Measurements from ENCODE around the gene GALNT2. TPM values are rescaled to one million over a fixed set of nuclear protein-coding genes. Genes with fewer than 3 reads are reported as not detected.

The GALNT2 gene
- total and polyA plus RNA-seq, 4 donors: 47.5 to 182 (median 114) TPM

DNA sequence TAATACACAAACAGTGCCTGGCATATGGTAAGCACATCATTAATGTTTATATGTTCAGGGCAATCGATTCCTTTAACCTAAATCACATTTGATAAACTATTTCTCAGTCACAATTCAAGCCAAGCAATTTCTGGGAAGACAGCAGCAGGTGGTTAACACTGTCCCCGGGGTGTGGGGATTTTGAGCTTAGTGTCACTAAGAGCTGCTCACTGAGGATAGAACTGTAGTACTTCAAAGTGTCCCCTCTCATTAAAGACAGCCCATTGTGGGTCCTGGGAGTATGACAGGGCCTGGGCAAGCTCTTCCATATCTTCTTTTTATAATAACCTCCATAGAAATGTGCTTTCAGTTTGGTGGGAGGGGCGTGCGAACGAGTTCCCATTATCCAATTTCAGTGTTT is 8.4 kb upstream of the GALNT2 start:
- no peaks in the 10 kb centered on the region for H3K36me3 ChIP-seq (ENCODE audit: control insufficient read depth in 4 of 4, insufficient read depth in 3 of 4, low read depth in 1 of 4, low read length in 3 of 4)
- TF ChIP-seq YY1 (IDR thresholded peaks at IDR 0.05) (no peak), EGR1 (IDR thresholded peaks at IDR 0.05; ENCODE audit: low read depth in 2 of 2) (no peak)
- no peak overlapping the region for H3K9ac ChIP-seq (ENCODE audit: low read depth in 1 of 2, low read length in 2 of 2)
- no peak for DNase-seq (ENCODE audit: low spot score)
- no peak overlapping the region for H3K27ac ChIP-seq (ENCODE audit: low read depth in 1 of 2, low read length in 2 of 2)
- no peaks in the 10 kb centered on the region for H3K27me3 ChIP-seq (ENCODE audit: control insufficient read depth in 4 of 4, insufficient read depth in 4 of 4, low read length in 3 of 4)
- 92% methylated on average over 5 of the region's 5 CpGs for WGBS
- H3K9me3 ChIP-seq (ENCODE audit: control insufficient read depth in 4 of 4, low read length in 3 of 4): no peaks in the 10 kb centered on the region
- H3K4me3 ChIP-seq (ENCODE audit: low read depth in 1 of 3, low read length in 3 of 3): no peak overlapping the region
- H3K4me1 ChIP-seq (ENCODE audit: control insufficient read depth in 4 of 4, insufficient read depth in 4 of 4, low read length in 3 of 4): no peaks in the 10 kb centered on the region

DNA sequence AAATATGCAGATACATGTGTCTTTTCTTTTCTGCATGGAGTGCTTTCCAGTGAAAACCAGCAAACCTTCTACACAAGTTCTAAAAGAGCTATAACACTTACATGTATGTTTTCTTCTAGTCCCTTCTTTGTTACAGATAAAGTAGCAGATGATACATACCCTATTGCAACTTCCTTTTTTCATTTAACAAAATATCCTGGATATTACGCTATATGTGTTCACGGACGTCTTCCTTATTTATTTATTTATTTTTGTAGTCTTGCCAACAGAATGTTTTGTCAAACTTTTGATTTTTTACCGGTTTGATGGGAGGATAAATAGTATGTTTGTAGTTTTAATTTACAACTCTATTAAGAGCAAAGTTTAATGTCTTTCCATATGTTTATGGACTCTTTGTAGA is 5.2 kb upstream of the GALNT2 start:
- no peak overlapping the region for H3K27ac ChIP-seq (ENCODE audit: low read depth in 1 of 2, low read length in 2 of 2)
- no peak for TF ChIP-seq EGR1 (IDR thresholded peaks at IDR 0.05; ENCODE audit: low read depth in 2 of 2)
- TF ChIP-seq, protein P1, sequence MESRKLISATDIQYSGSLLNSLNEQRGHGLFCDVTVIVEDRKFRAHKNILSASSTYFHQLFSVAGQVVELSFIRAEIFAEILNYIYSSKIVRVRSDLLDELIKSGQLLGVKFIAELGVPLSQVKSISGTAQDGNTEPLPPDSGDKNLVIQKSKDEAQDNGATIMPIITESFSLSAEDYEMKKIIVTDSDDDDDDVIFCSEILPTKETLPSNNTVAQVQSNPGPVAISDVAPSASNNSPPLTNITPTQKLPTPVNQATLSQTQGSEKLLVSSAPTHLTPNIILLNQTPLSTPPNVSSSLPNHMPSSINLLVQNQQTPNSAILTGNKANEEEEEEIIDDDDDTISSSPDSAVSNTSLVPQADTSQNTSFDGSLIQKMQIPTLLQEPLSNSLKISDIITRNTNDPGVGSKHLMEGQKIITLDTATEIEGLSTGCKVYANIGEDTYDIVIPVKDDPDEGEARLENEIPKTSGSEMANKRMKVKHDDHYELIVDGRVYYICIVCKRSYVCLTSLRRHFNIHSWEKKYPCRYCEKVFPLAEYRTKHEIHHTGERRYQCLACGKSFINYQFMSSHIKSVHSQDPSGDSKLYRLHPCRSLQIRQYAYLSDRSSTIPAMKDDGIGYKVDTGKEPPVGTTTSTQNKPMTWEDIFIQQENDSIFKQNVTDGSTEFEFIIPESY (IDR thresholded peaks at IDR 0.05): no peak
- TF ChIP-seq SP1 (IDR thresholded peaks at IDR 0.05): no peak
- TF ChIP-seq FOXA1 (IDR thresholded peaks at IDR 0.05): no peak
- TF ChIP-seq NR2F2 (IDR thresholded peaks at IDR 0.05): no peak
- no peak for TF ChIP-seq FOXA2 (IDR thresholded peaks at IDR 0.05)
- no peak for TF ChIP-seq RXRA (IDR thresholded peaks at IDR 0.05)
- TF ChIP-seq TAF1 (conservative IDR thresholded peaks at IDR 0.05): no peak
- TF ChIP-seq, protein P2, sequence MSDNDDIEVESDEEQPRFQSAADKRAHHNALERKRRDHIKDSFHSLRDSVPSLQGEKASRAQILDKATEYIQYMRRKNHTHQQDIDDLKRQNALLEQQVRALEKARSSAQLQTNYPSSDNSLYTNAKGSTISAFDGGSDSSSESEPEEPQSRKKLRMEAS (IDR thresholded peaks at IDR 0.05): no peak
- no peak for TF ChIP-seq HNF4G (IDR thresholded peaks at IDR 0.05)
- no peak for TF ChIP-seq YY1 (IDR thresholded peaks at IDR 0.05)
- no peak for TF ChIP-seq HNF4A (conservative IDR thresholded peaks at IDR 0.05)
- TF ChIP-seq JUND (IDR thresholded peaks at IDR 0.05): no peak
- TF ChIP-seq, protein P3, sequence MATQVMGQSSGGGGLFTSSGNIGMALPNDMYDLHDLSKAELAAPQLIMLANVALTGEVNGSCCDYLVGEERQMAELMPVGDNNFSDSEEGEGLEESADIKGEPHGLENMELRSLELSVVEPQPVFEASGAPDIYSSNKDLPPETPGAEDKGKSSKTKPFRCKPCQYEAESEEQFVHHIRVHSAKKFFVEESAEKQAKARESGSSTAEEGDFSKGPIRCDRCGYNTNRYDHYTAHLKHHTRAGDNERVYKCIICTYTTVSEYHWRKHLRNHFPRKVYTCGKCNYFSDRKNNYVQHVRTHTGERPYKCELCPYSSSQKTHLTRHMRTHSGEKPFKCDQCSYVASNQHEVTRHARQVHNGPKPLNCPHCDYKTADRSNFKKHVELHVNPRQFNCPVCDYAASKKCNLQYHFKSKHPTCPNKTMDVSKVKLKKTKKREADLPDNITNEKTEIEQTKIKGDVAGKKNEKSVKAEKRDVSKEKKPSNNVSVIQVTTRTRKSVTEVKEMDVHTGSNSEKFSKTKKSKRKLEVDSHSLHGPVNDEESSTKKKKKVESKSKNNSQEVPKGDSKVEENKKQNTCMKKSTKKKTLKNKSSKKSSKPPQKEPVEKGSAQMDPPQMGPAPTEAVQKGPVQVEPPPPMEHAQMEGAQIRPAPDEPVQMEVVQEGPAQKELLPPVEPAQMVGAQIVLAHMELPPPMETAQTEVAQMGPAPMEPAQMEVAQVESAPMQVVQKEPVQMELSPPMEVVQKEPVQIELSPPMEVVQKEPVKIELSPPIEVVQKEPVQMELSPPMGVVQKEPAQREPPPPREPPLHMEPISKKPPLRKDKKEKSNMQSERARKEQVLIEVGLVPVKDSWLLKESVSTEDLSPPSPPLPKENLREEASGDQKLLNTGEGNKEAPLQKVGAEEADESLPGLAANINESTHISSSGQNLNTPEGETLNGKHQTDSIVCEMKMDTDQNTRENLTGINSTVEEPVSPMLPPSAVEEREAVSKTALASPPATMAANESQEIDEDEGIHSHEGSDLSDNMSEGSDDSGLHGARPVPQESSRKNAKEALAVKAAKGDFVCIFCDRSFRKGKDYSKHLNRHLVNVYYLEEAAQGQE (IDR thresholded peaks at IDR 0.05): no peak
- TF ChIP-seq, protein P4, sequence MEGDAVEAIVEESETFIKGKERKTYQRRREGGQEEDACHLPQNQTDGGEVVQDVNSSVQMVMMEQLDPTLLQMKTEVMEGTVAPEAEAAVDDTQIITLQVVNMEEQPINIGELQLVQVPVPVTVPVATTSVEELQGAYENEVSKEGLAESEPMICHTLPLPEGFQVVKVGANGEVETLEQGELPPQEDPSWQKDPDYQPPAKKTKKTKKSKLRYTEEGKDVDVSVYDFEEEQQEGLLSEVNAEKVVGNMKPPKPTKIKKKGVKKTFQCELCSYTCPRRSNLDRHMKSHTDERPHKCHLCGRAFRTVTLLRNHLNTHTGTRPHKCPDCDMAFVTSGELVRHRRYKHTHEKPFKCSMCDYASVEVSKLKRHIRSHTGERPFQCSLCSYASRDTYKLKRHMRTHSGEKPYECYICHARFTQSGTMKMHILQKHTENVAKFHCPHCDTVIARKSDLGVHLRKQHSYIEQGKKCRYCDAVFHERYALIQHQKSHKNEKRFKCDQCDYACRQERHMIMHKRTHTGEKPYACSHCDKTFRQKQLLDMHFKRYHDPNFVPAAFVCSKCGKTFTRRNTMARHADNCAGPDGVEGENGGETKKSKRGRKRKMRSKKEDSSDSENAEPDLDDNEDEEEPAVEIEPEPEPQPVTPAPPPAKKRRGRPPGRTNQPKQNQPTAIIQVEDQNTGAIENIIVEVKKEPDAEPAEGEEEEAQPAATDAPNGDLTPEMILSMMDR (IDR thresholded peaks at IDR 0.05; ENCODE audit: low read depth, low read length, missing input control): no peak
- TF ChIP-seq, protein P5, sequence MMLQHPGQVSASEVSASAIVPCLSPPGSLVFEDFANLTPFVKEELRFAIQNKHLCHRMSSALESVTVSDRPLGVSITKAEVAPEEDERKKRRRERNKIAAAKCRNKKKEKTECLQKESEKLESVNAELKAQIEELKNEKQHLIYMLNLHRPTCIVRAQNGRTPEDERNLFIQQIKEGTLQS (IDR thresholded peaks at IDR 0.05): no peak
- TF ChIP-seq GABPA (IDR thresholded peaks at IDR 0.05 in 1 of 2, conservative IDR thresholded peaks at IDR 0.05 in 1 of 2): no peak
- no peak for TF ChIP-seq RAD21 (IDR thresholded peaks at IDR 0.05)
- no peaks in the 10 kb centered on the region for H3K36me3 ChIP-seq (ENCODE audit: control insufficient read depth in 4 of 4, insufficient read depth in 3 of 4, low read depth in 1 of 4, low read length in 3 of 4)
- 92% methylated on average over 4 of the region's 4 CpGs for WGBS
- H3K27me3 ChIP-seq (ENCODE audit: control insufficient read depth in 4 of 4, insufficient read depth in 4 of 4, low read length in 3 of 4): no peaks in the 10 kb centered on the region
- H3K9ac ChIP-seq (ENCODE audit: low read depth in 1 of 2, low read length in 2 of 2): no peak overlapping the region
- H3K9me3 ChIP-seq (ENCODE audit: control insufficient read depth in 4 of 4, low read length in 3 of 4): no peaks in the 10 kb centered on the region
- peaks cover 0 to 8% (median 0%) of the 10 kb centered on the region in 4 donors for H3K4me1 ChIP-seq (ENCODE audit: control insufficient read depth in 4 of 4, insufficient read depth in 4 of 4, low read length in 3 of 4)
- no peak for DNase-seq (ENCODE audit: low spot score)
- no peak overlapping the region for H3K4me3 ChIP-seq (ENCODE audit: low read depth in 1 of 3, low read length in 3 of 3)
